Measurements from ENCODE around the gene EIF5. TPM values are rescaled to one million over a fixed set of nuclear protein-coding genes. Genes with fewer than 3 reads are reported as not detected.

EIF5 gene
- total and polyA plus RNA-seq, 7 donors = 70.3 to 305 (median 170) TPM

DNA sequence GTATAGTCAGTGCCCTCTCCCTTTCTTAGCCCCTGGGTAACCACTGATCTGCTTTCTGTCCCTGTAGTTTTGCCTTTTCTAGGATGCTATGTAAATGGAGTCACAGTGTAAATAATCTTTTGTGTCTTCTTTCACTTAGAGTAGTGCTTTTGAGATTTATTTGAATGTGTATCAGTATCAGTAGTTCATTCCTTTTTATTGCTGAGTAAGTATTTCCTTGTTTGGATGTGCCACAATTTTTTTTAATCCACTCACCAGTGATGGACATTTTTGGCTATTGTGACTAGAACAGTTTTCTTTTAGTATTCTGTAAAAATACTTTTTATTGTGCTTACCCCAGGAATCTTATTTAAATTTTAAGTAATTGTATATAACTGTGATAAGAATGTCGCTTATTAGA, 54.6 kb downstream of the EIF5 start:
- TF ChIP-seq POLR2AphosphoS5 (IDR thresholded peaks at IDR 0.05) = no peak
- H3K36me3 ChIP-seq = no peaks in the 10 kb centered on the region
- H3K4me1 ChIP-seq = peaks cover 0 to 68% (median 62%) of the 10 kb centered on the region in 4 donors
- no peak for DNase-seq
- intact Hi-C loops (cut with DNase I) = no loop called here
- WGBS, 2 donors = 97% methylated on average over 1 of the region's 1 CpG
- H3K27me3 ChIP-seq = no peaks in the 10 kb centered on the region
- no peak overlapping the region for H3K4me3 ChIP-seq
- H3K27ac ChIP-seq = peak overlapping the region in 1 of 4 donors; percentile 95
- no peaks in the 10 kb centered on the region for H3K9me3 ChIP-seq

DNA sequence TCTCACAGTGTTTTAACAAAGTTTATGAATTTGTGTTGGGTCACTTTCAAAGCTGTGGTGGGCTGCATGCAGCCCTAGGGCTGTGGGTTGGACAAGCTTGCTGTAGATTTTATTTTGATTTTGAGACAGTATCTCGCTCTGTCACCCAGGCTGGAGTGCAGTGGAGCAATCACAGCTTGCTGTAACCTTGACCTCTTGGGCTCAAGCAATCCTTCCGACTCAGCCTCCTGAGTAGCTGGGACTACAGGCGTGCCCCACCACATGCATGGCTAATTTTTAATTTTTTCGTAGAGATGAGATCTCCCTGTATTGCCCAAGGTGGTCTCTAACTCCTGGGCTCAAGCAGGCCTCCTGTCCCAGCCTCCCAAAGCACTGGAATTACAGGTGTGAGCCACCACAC, 56.6 kb downstream of the EIF5 start:
- no peak for DNase-seq
- H3K4me3 ChIP-seq = no peak overlapping the region
- H3K27me3 ChIP-seq = no peaks in the 10 kb centered on the region
- no peak for TF ChIP-seq POLR2A (IDR thresholded peaks at IDR 0.05)
- no peak for TF ChIP-seq POLR2AphosphoS5 (IDR thresholded peaks at IDR 0.05)
- no peak for TF ChIP-seq EP300 (IDR thresholded peaks at IDR 0.05)
- TF ChIP-seq, protein P1, sequence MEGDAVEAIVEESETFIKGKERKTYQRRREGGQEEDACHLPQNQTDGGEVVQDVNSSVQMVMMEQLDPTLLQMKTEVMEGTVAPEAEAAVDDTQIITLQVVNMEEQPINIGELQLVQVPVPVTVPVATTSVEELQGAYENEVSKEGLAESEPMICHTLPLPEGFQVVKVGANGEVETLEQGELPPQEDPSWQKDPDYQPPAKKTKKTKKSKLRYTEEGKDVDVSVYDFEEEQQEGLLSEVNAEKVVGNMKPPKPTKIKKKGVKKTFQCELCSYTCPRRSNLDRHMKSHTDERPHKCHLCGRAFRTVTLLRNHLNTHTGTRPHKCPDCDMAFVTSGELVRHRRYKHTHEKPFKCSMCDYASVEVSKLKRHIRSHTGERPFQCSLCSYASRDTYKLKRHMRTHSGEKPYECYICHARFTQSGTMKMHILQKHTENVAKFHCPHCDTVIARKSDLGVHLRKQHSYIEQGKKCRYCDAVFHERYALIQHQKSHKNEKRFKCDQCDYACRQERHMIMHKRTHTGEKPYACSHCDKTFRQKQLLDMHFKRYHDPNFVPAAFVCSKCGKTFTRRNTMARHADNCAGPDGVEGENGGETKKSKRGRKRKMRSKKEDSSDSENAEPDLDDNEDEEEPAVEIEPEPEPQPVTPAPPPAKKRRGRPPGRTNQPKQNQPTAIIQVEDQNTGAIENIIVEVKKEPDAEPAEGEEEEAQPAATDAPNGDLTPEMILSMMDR (IDR thresholded peaks at IDR 0.05) = no peak
- H3K36me3 ChIP-seq = no peaks in the 10 kb centered on the region
- H3K27ac ChIP-seq = no peak overlapping the region
- WGBS, 2 donors = 62 to 81% methylated on average over 4 of the region's 4 CpGs
- intact Hi-C loops (cut with DNase I) = no loop called here
- no peaks in the 10 kb centered on the region for H3K9me3 ChIP-seq
- peaks cover 0 to 82% (median 74%) of the 10 kb centered on the region in 4 donors for H3K4me1 ChIP-seq

DNA sequence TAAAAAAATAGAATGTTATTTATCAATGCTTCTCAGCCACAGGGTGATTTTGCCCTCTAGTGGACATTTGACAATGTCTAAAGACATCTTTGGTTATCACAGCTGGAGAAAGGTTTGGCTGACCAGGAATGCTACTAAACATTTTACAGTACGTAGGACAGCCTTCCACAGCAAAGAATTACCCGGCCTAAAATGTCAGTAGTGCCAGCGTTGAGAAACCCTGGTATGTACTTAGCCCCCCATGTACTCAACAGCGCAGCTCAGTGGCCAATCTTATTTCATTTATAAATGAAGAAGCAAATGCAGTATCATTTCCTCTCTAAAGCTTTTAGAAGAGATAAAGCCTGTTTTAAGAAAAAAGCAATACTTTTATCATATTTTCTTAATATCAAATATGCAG, 57.0 kb downstream of the EIF5 start:
- Histone ChIP-seq H3K4me3 (no peak overlapping the region), H3K9me3 (no peaks in the 10 kb centered on the region), H3K36me3 (no peaks in the 10 kb centered on the region), H3K27ac (no peak overlapping the region), H3K27me3 (no peaks in the 10 kb centered on the region), H3K4me1 (peaks cover 0 to 86% (median 79%) of the 10 kb centered on the region in 4 donors)
- TF ChIP-seq, protein P1 (IDR thresholded peaks at IDR 0.05) = peak; percentile 13 to 60 (median 53)
- no peak for TF ChIP-seq EP300 (IDR thresholded peaks at IDR 0.05)
- no peak for DNase-seq
- WGBS, 2 donors = 7 to 10% methylated on average over 4 of the region's 4 CpGs
- intact Hi-C loops (cut with DNase I) = no loop called here

DNA sequence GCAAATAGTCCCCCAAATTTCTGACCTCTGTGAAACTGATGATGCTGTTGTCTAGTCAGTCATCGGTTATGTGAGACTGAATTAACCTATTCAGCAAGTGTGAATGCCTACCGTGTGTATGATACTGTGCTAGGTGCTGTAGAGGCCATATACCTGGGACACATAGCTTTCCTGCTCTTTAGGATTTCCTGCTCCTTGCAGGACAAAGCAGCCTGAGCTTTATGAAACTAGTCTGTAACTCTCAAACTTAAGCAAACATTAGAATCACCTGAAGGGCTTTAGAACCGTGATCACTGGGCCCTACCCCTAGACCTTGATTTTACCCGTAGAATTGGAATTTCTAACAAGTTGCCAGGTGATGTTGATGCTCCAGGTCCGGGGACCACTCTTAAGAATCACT, 58.1 kb downstream of the EIF5 start:
- Histone ChIP-seq H3K27ac (no peak overlapping the region), H3K36me3 (no peaks in the 10 kb centered on the region), H3K9me3 (no peaks in the 10 kb centered on the region), H3K4me1 (peaks cover 0 to 89% (median 74%) of the 10 kb centered on the region in 4 donors), H3K4me3 (no peak overlapping the region), H3K27me3 (no peaks in the 10 kb centered on the region)
- intact Hi-C loops (cut with DNase I) = no loop called here
- WGBS, 2 donors = 30 to 69% methylated on average over 5 of the region's 5 CpGs
- TF ChIP-seq EP300 (IDR thresholded peaks at IDR 0.05) (no peak), POLR2AphosphoS5 (IDR thresholded peaks at IDR 0.05) (no peak), POLR2A (IDR thresholded peaks at IDR 0.05) (no peak)
- TF ChIP-seq, protein P1 (IDR thresholded peaks at IDR 0.05) = no peak
- no peak for DNase-seq

DNA sequence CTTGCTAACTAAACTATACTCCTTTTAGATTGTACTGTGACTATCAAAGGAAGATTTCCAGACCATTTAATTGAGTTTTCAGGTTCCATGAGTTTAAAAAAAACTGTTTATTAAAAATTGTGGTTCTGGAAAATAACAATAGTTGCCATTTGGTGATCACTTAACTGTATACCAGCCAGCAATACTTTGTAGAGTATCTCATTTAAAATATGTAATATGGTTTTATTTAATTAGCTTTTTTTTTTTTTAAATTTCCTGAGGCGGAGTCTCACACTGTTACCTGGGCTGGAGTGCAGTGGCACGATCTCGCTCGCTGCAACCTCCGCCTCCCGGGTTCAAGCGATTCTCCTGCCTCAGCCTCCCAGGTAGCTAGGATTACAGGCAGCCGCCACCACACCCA, 58.5 kb downstream of the EIF5 start:
- no peak overlapping the region for H3K4me3 ChIP-seq

More for the DNA sequence above, 58.5 kb downstream of the EIF5 start:
- intact Hi-C loops (cut with DNase I) = no loop called here
- 93 to 98% methylated on average over 8 of the region's 8 CpGs for WGBS, 2 donors
- H3K9me3 ChIP-seq = no peaks in the 10 kb centered on the region
- H3K36me3 ChIP-seq = no peaks in the 10 kb centered on the region
- H3K4me1 ChIP-seq = peaks cover 0 to 84% (median 71%) of the 10 kb centered on the region in 4 donors
- no peak for DNase-seq
- no peak overlapping the region for H3K27ac ChIP-seq
- no peaks in the 10 kb centered on the region for H3K27me3 ChIP-seq
- no peak for TF ChIP-seq EP300 (IDR thresholded peaks at IDR 0.05)
- TF ChIP-seq, protein P1 (IDR thresholded peaks at IDR 0.05) = no peak
- TF ChIP-seq POLR2AphosphoS5 (IDR thresholded peaks at IDR 0.05) = no peak
- no peak for TF ChIP-seq POLR2A (IDR thresholded peaks at IDR 0.05)
